B cell (primary cell): ENCODE results near the gene ASB2. TPM values are rescaled to one million over a fixed set of nuclear protein-coding genes. Genes with fewer than 3 reads are reported as not detected.

Source experiments
- ATAC-seq: fragments of 200-7000 bp; cut with Tn5 transposase; one replicate; pipeline ENCODE4 v1.10.0; 2021; ENCODE audit warnings: low read depth, mild to moderate bottlenecking, moderate number of reproducible peaks, moderate library complexity
- CTCF ChIA-PET: fragments of 350-600 bp; sonication (Branson Sonifier 250); formaldehyde crosslinking; loops from one replicate; lab custom pipeline; 2021; ENCODE audit warnings: antibody characterized with exemption, inconsistent platforms; lab: Charles Lee
- POLR2A ChIA-PET: fragments of 350-600 bp; sonication (Branson Sonifier 250); formaldehyde crosslinking; loops from one replicate; lab custom pipeline; 2021; ENCODE audit warnings: antibody characterized with exemption; lab: Charles Lee
- DNase-seq: peaks from one replicate; pipeline ENCODE4 v3.0.0; 2013
- H2AFZ ChIP-seq: 2 replicates; pipeline ENCODE4 v1.6.1; 2012; ENCODE audit warnings: mild to moderate bottlenecking, low read depth, low read length; ENCODE audit not compliant: insufficient read depth, poor library complexity, severe bottlenecking
- H3K27ac ChIP-seq, 2 donors: 1 replicate in 1 of 2; 2 replicates in 1 of 2; pipeline ENCODE4 v1.5.1; 2012 to 2013; ENCODE audit warnings: low read length in 2 of 2, mild to moderate bottlenecking in 2 of 2, moderate library complexity in 1 of 2
- H3K27me3 ChIP-seq, 4 experiments: fragments of 200-600 bp in 1 of 4; sonication (generic) in 1 of 4; replicated peaks in 1 of 4; 1 replicate in 2 of 4; 2 replicates in 2 of 4; pipeline versions ENCODE4 v1.6.1 to v1.7.0; 2013 to 2016; ENCODE audit warnings: low read length in 3 of 4, mild to moderate bottlenecking in 2 of 4, mixed read lengths in 1 of 4, moderate library complexity in 1 of 4; ENCODE audit not compliant: insufficient read depth in 4 of 4, control insufficient read depth in 3 of 4; ENCODE audit errors: control extremely low read depth in 1 of 4
- H3K36me3 ChIP-seq, 2 experiments: replicated peaks in 1 of 2; 1 replicate in 1 of 2; 2 replicates in 1 of 2; pipeline versions ENCODE4 v1.6.1 to v1.7.1; 2013; ENCODE audit warnings: low read length in 1 of 2; ENCODE audit not compliant: insufficient read depth in 2 of 2, control insufficient read depth in 1 of 2; ENCODE audit errors: control extremely low read depth in 1 of 2, extremely low read depth in 1 of 2
- H3K4me1 ChIP-seq, 2 donors: fragments of 200-600 bp in 1 of 2; sonication (generic) in 1 of 2; 1 replicate in 1 of 2; 2 replicates in 1 of 2; pipeline versions ENCODE4 v1.5.1 to v1.6.1; 2013 to 2017; ENCODE audit warnings: low read length in 2 of 2; ENCODE audit not compliant: control insufficient read depth in 2 of 2, insufficient read depth in 2 of 2
- H3K4me2 ChIP-seq: replicated peaks from 2 replicates; pipeline ENCODE3; 2012; ENCODE audit warnings: mild to moderate bottlenecking, low read depth, low read length; ENCODE audit not compliant: poor library complexity, severe bottlenecking
- H3K4me3 ChIP-seq, 5 experiments: fragments of 200-600 bp in 1 of 5; sonication (generic) in 1 of 5; 1 replicate in 3 of 5; 2 replicates in 2 of 5; pipeline versions ENCODE4 v1.5.1 to v1.7.0; 2011 to 2016; ENCODE audit warnings: low read length in 4 of 5, mild to moderate bottlenecking in 4 of 5, low read depth in 2 of 5, control low read depth in 1 of 5, moderate library complexity in 1 of 5; ENCODE audit not compliant: insufficient read depth in 1 of 5; ENCODE audit errors: control extremely low read depth in 1 of 5, extremely low read depth in 1 of 5
- H3K79me2 ChIP-seq: fragments of 200-600 bp; sonication (generic); one replicate; pipeline ENCODE4 v1.6.0; 2016; ENCODE audit warnings: low read length; ENCODE audit not compliant: control insufficient read depth, insufficient read depth
- H3K9ac ChIP-seq: fragments of 200-600 bp; sonication (generic); 2 replicates; pipeline ENCODE4 v1.6.1; 2017; ENCODE audit warnings: mild to moderate bottlenecking, low read length, moderate library complexity
- H3K9me3 ChIP-seq, 3 donors: one replicate each; pipeline versions ENCODE4 v1.6.1 to v1.7.1; 2013; ENCODE audit warnings: low read length in 2 of 3; ENCODE audit not compliant: control insufficient read depth in 2 of 3, insufficient read depth in 1 of 3; ENCODE audit errors: control extremely low read depth in 1 of 3
- H4K20me1 ChIP-seq: 2 replicates; pipeline ENCODE4 v1.6.0; 2012; ENCODE audit warnings: mild to moderate bottlenecking, low read length; ENCODE audit not compliant: insufficient read depth, control insufficient read depth, poor library complexity, severe bottlenecking
- H3K27ac Mint-ChIP-seq: one replicate; pipeline ENCODE4 v1.8.0; 2021; ENCODE audit warnings: mixed read lengths
- H3K27me3 Mint-ChIP-seq: one replicate; pipeline ENCODE4 v1.8.0; 2021; ENCODE audit warnings: mixed read lengths
- H3K4me1 Mint-ChIP-seq: one replicate; pipeline ENCODE4 v1.8.0; 2021; ENCODE audit warnings: mixed read lengths
- H3K4me3 Mint-ChIP-seq: one replicate; pipeline ENCODE4 v1.8.0; 2021; ENCODE audit warnings: mixed read lengths
- H3K9me3 Mint-ChIP-seq: one replicate; pipeline ENCODE4 v1.8.0; 2022; ENCODE audit warnings: mixed read lengths; ENCODE audit not compliant: insufficient read depth
- EZH2 ChIP-seq: IDR thresholded peaks from 2 replicates; pipeline ENCODE4 v1.6.1; 2012; ENCODE audit warnings: borderline replicate concordance, low read depth, mild to moderate bottlenecking, moderate library complexity, low read length; ENCODE audit not compliant: insufficient read depth, poor library complexity, severe bottlenecking
- WGBS: methylation state at CpG from one replicate; pipeline ENCODE4 v1.1.5; 2013; ENCODE audit warnings: missing lambda C conversion rate; ENCODE audit not compliant: insufficient coverage; 5-methylcytosine and 5-hydroxymethylcytosine counted together
- intact Hi-C: fragments of 100-400 bp; cut with micrococcal nuclease; formaldehyde crosslinking; loops from one replicate; pipeline ENCODE4 v1.10.0; 2022
- polyA plus RNA-seq: library from polyadenylated mRNA; depleted of rRNA; stranded (reverse); fragments of >200 nt; gene quantifications from 2 replicates; pipeline ENCODE4 v1.2.3, GENCODE V29; 2012
- total RNA-seq, 2 donors: library from RNA; stranded (reverse); fragments of 120-200 nt in 1 of 2; gene quantifications; 1 replicate in 1 of 2; 2 replicates in 1 of 2; pipeline versions ENCODE4 v1.2.3 to v1.2.4, GENCODE V29; 2013 to 2022
- TF ChIP-seq, protein P1 (sequence below): fragments of 200-600 bp; IDR thresholded peaks from one replicate; pipeline ENCODE4 v1.8.0; 2022; ENCODE audit warnings: antibody characterized with exemption, mild to moderate bottlenecking

Gene ASB2
- total and polyA plus RNA-seq, 2 donors (not counting 1 experiment from before 2014, with no cell fraction given), result 1.5 to 2.7 TPM

DNA sequence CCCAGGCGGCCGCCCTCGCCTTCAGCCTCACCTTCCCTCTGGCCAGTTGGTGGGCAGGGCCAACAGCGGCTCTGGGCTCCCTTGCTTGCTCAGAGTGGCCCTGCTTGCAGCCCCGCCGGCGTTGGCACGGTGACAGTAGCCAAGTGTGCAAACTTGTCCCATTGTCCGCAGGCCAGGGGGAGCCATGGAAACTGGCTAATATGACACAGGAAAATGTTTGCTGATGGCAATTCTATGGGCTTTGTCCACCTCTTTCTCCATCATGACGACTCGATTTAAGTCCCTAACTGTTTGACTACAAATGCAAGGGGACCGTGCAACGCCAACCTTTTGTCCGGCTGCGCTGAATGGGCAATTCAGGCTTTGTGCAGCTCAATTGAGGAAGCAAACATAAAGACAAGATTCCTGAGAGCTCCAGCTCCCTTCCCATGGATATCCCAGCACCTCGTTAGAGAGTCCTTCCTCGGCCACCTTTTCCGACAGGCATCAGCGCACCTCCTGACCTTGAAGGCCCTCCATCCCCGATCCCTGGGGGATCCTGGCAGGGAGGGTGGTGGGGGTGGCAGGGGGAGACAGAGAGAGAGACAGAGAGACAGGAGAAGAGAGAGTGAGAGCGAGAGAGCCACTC is 50.0 kb downstream of the ASB2 start:
- H3K27me3 ChIP-seq, result no peaks in the 10 kb centered on the region
- ATAC-seq (no peak), DNase-seq (no peak)
- CTCF ChIA-PET, result interaction anchor here (1.0 kb wide), 1 partner anchor 74 kb away, joined by 3 read pairs; no protein-coding TSS in a partner anchor
- no peaks in the 10 kb centered on the region for H4K20me1 ChIP-seq
- no peak overlapping the region for H2AFZ ChIP-seq
- Mint-ChIP-seq H3K4me3 (no peak overlapping the region), H3K27ac (no peak overlapping the region), H3K4me1 (no peaks in the 10 kb centered on the region), H3K27me3 (no peaks in the 10 kb centered on the region), H3K9me3 (no peaks in the 10 kb centered on the region)
- POLR2A ChIA-PET, result no interaction called here
- no peaks in the 10 kb centered on the region for H3K4me1 ChIP-seq
- H3K9me3 ChIP-seq, result peaks cover 0 to 7% (median 0%) of the 10 kb centered on the region in 3 donors
- H3K27ac ChIP-seq, result no peak overlapping the region
- no peaks in the 10 kb centered on the region for H3K79me2 ChIP-seq
- intact Hi-C loops, result no loop called here
- no peak overlapping the region for H3K4me2 ChIP-seq
- 96% methylated on average over 20 of the region's 21 CpGs for whole genome bisulfite sequencing
- H3K9ac ChIP-seq, result no peak overlapping the region
- TF ChIP-seq, protein P1, sequence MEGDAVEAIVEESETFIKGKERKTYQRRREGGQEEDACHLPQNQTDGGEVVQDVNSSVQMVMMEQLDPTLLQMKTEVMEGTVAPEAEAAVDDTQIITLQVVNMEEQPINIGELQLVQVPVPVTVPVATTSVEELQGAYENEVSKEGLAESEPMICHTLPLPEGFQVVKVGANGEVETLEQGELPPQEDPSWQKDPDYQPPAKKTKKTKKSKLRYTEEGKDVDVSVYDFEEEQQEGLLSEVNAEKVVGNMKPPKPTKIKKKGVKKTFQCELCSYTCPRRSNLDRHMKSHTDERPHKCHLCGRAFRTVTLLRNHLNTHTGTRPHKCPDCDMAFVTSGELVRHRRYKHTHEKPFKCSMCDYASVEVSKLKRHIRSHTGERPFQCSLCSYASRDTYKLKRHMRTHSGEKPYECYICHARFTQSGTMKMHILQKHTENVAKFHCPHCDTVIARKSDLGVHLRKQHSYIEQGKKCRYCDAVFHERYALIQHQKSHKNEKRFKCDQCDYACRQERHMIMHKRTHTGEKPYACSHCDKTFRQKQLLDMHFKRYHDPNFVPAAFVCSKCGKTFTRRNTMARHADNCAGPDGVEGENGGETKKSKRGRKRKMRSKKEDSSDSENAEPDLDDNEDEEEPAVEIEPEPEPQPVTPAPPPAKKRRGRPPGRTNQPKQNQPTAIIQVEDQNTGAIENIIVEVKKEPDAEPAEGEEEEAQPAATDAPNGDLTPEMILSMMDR, result no peak
- no peak for TF ChIP-seq EZH2
- H3K36me3 ChIP-seq, result no peaks in the 10 kb centered on the region
- no peak overlapping the region for H3K4me3 ChIP-seq

DNA sequence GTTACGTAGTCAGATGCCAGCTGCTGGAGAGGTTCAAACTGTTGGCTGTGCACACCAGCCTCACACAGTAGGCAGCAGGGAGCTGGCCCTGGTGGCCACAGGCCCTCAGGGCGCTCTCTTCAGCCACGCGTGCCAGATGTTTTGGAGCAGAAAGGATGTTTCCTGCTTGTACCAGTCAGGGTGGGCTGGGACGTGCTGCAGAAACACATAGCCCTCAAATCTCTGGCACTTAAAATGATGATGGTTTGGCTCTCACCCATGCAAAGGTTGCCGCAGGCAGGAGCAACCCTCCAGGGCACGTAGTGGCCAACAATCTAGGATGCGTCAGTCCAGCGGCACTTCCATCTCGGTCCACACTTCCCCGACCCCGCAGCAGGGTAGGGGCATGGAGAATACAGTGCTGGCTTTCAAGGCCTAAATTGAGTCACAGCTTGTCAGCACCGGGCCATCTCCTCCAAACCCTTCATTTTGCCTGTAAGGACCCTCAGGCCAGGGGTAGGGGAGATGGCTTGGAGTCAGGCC is 50.9 kb downstream of the ASB2 start:
- POLR2A ChIA-PET, result no interaction called here
- Histone ChIP-seq H4K20me1 (no peaks in the 10 kb centered on the region), H3K4me2 (no peak overlapping the region), H3K79me2 (no peaks in the 10 kb centered on the region), H2AFZ (no peak overlapping the region), H3K4me3 (no peak overlapping the region), H3K27me3 (no peaks in the 10 kb centered on the region), H3K27ac (no peak overlapping the region), H3K4me1 (no peaks in the 10 kb centered on the region), H3K36me3 (no peaks in the 10 kb centered on the region), H3K9ac (no peak overlapping the region), H3K9me3 (peaks cover 0 to 7% (median 0%) of the 10 kb centered on the region in 3 donors)
- no peaks in the 10 kb centered on the region for H3K9me3 Mint-ChIP-seq
- no peaks in the 10 kb centered on the region for H3K4me1 Mint-ChIP-seq
- no peak for ATAC-seq
- no peak overlapping the region for H3K27ac Mint-ChIP-seq
- CTCF ChIA-PET, result interaction anchor here (1.6 kb wide), 1 partner anchor 76 kb away, joined by 6 read pairs; no protein-coding TSS in a partner anchor
- no peak overlapping the region for H3K4me3 Mint-ChIP-seq
- TF ChIP-seq, protein P1, result no peak
- no peak for TF ChIP-seq EZH2
- intact Hi-C loops, result no loop called here
- H3K27me3 Mint-ChIP-seq, result no peaks in the 10 kb centered on the region
- WGBS, result 93% methylated on average over 9 of the region's 13 CpGs
- no peak for DNase-seq
